Measurements from ENCODE around the gene SLC43A3. TPM values are rescaled to one million over a fixed set of nuclear protein-coding genes. Genes with fewer than 3 reads are reported as not detected.
"Not testable (repeated sequence)": the region's sequence is repeated elsewhere in the genome, so short reads cannot be mapped to it uniquely, and the experiment has no call there.

SLC43A3 gene
- total and polyA plus RNA-seq, 2 donors (not counting 3 experiments of a cell fraction or from before 2014, with no cell fraction given), result 68.9 to 104 TPM

DNA sequence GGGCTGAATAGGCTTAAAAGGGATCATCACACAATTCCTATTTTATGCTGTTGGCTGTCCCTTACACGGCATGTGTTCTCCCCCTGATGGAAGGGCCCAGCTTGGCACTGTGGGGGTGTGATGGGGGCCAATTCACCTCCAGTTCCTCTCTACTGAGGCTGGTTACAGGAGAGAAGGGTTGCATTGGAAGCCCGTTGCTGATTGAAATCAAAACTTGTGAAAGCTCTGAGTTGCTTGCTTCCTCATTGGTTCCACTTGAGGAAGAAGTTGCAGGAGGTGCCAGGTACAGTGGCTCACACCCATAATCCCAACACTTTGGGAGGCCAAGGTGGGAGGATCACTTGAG is 23.1 kb downstream of the SLC43A3 start:
- TF ChIP-seq GATA2 (IDR thresholded peaks at IDR 0.05; ENCODE audit: insufficient read depth, insufficient read length, low read depth, low read length) (no peak), MAX (IDR thresholded peaks at IDR 0.05; ENCODE audit: insufficient read depth, insufficient read length) (no peak)
- BruUV-seq (replicated peaks), result no TSS peak
- Histone ChIP-seq H3K4me2 (ENCODE audit: insufficient read depth, low read length) (no peak overlapping the region), H3K27ac (ENCODE audit: insufficient read depth, low read depth, low read length) (no peak overlapping the region), H3K27me3 (ENCODE audit: control insufficient read depth in 2 of 2, insufficient read depth in 2 of 2, low read length in 2 of 2) (no peaks in the 10 kb centered on the region), H3K4me1 (ENCODE audit: control insufficient read depth, extremely low read depth, insufficient read depth, low read length) (peaks cover 33% of the 10 kb centered on the region), H3K4me3 (replicated peaks in 1 of 3; ENCODE audit: insufficient read depth in 1 of 3, low read depth in 1 of 3, low read length in 3 of 3) (no peak overlapping the region), H3K36me3 (ENCODE audit: control insufficient read depth in 2 of 2, extremely low read depth in 1 of 2, insufficient read depth in 2 of 2, low read length in 2 of 2) (peaks cover 3% of the 10 kb centered on the region in 2 experiments), H4K20me1 (replicated peaks; ENCODE audit: control insufficient read depth, extremely low read depth, insufficient read depth, low read length) (no peaks in the 10 kb centered on the region), H3K9ac (replicated peaks; ENCODE audit: extremely low read depth, insufficient read depth, low read length) (no peak overlapping the region), H2AFZ (ENCODE audit: low read depth, low read length) (no peak overlapping the region), H3K79me2 (ENCODE audit: control insufficient read depth, insufficient read depth, low read length) (no peaks in the 10 kb centered on the region), H3K9me3 (replicated peaks; ENCODE audit: control insufficient read depth, insufficient read depth, low read length) (no peaks in the 10 kb centered on the region), H3K9me1 (replicated peaks; ENCODE audit: control insufficient read depth, extremely low read depth, insufficient read depth, low read length) (no peaks in the 10 kb centered on the region)
- no peak for FAIRE-seq
- intact Hi-C loops (cut with micrococcal nuclease), result no loop called here
- ChIA-PET CTCF (no interaction called here), POLR2A (no interaction called here)
- dilution Hi-C loops (cut with MboI; ENCODE audit: extremely low pct_ligation_motif_present, low sequenced_read_pairs), result no loop called here
- no peak for DNase-seq (ENCODE audit: low read depth, low spot score)

DNA sequence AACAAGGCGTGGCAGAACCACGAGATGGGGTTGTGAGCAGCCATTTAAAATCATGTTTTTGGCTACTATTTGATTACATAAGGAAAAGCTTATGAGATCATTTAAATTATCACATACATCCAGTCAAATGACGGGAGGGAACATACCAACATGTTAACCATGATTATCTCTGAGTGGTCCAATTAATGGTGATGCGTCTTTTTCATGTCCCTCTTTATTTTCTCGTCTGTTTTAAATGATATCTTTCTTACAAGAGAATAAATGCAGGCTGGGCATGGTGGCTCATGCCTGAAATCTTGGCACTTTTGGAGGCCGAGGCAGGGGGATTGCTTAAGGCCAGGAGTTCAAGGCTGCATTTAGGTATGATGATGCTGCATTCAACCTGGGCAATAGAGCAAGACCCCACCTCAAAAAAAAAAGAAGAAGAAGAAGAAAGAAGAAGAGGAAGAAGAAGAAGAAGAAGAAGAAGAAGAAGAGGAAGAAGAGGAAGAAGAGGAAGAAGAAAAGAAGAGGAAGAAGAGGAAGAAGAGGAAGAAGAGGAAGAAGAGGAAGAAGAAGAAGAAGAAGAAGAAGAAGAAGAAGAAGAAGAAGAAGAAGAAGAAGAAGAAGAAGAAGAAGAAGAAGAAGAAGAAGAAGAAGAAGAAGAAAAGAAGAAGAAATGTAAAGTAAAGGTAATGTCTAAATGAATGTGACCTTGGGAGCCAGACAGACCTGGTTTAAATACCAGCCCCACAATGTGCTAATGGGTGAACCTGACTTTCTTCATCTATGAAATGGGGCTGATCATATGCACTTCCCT is 23.7 kb downstream of the SLC43A3 start:
- H3K9ac ChIP-seq (replicated peaks; ENCODE audit: extremely low read depth, insufficient read depth, low read length); BruUV-seq (replicated peaks); H3K36me3 ChIP-seq (ENCODE audit: control insufficient read depth in 2 of 2, extremely low read depth in 1 of 2, insufficient read depth in 2 of 2, low read length in 2 of 2); H3K9me3 ChIP-seq (replicated peaks; ENCODE audit: control insufficient read depth, insufficient read depth, low read length); H3K79me2 ChIP-seq (ENCODE audit: control insufficient read depth, insufficient read depth, low read length); DNase-seq (ENCODE audit: low read depth, low spot score); FAIRE-seq; H4K20me1 ChIP-seq (replicated peaks; ENCODE audit: control insufficient read depth, extremely low read depth, insufficient read depth, low read length); H3K4me3 ChIP-seq (replicated peaks in 1 of 3; ENCODE audit: insufficient read depth in 1 of 3, low read depth in 1 of 3, low read length in 3 of 3); intact Hi-C loops (cut with micrococcal nuclease); H3K9me1 ChIP-seq (replicated peaks; ENCODE audit: control insufficient read depth, extremely low read depth, insufficient read depth, low read length); dilution Hi-C loops (cut with MboI; ENCODE audit: extremely low pct_ligation_motif_present, low sequenced_read_pairs); H2AFZ ChIP-seq (ENCODE audit: low read depth, low read length); H3K4me2 ChIP-seq (ENCODE audit: insufficient read depth, low read length); H3K27me3 ChIP-seq (ENCODE audit: control insufficient read depth in 2 of 2, insufficient read depth in 2 of 2, low read length in 2 of 2); POLR2A ChIA-PET; H3K27ac ChIP-seq (ENCODE audit: insufficient read depth, low read depth, low read length): not testable (repeated sequence)
- CTCF ChIA-PET, result interaction anchor here (1.0 to 1.2 kb wide), 2 partner anchors 13 to 54 kb away, joined by 3 to 6 read pairs; no protein-coding TSS in a partner anchor
- peaks cover 33% of the 10 kb centered on the region for H3K4me1 ChIP-seq (ENCODE audit: control insufficient read depth, extremely low read depth, insufficient read depth, low read length)
